Esophagus squamous epithelium (tissue), 4 donors: ENCODE data around the gene TBC1D24.

Experiments used
- POLR2A ChIP-seq, 4 donors: fragments of 450-650 bp; IDR thresholded peaks; one replicate each; pipeline ENCODE4 v1.6.1; 2017; ENCODE audit warnings: antibody characterized with exemption in 4 of 4, mild to moderate bottlenecking in 4 of 4, moderate library complexity in 3 of 4
- TF ChIP-seq, protein P1 (sequence below), 6 experiments: fragments of 450-650 bp in 4 of 6; fragments of 200-600 bp in 2 of 6; sonication (generic) in 2 of 6; IDR thresholded peaks; one replicate each; pipeline ENCODE4 v1.5.1; 2016 to 2019; ENCODE audit warnings: antibody characterized with exemption in 6 of 6, mild to moderate bottlenecking in 4 of 6, moderate library complexity in 4 of 6

DNA sequence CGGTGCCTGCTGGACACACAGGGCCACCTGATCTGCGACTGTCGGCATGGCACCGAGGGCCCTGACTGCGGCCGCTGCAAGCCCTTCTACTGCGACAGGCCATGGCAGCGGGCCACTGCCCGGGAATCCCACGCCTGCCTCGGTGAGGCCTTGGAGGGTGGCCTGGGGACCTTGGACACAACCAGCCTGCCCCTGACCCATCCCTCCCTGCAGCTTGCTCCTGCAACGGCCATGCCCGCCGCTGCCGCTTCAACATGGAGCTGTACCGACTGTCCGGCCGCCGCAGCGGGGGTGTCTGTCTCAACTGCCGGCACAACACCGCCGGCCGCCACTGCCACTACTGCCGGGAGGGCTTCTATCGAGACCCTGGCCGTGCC, 2.5 kb upstream of the TBC1D24 start:
- TF ChIP-seq, protein P1, sequence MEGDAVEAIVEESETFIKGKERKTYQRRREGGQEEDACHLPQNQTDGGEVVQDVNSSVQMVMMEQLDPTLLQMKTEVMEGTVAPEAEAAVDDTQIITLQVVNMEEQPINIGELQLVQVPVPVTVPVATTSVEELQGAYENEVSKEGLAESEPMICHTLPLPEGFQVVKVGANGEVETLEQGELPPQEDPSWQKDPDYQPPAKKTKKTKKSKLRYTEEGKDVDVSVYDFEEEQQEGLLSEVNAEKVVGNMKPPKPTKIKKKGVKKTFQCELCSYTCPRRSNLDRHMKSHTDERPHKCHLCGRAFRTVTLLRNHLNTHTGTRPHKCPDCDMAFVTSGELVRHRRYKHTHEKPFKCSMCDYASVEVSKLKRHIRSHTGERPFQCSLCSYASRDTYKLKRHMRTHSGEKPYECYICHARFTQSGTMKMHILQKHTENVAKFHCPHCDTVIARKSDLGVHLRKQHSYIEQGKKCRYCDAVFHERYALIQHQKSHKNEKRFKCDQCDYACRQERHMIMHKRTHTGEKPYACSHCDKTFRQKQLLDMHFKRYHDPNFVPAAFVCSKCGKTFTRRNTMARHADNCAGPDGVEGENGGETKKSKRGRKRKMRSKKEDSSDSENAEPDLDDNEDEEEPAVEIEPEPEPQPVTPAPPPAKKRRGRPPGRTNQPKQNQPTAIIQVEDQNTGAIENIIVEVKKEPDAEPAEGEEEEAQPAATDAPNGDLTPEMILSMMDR (IDR thresholded peaks at IDR 0.05): no peak
- no peak for TF ChIP-seq POLR2A (IDR thresholded peaks at IDR 0.05)
